Jurkat, Clone E6-1 (cell line): ENCODE measurements around the gene TMSB4X. TPM values are rescaled to one million over a fixed set of nuclear protein-coding genes. Genes with fewer than 3 reads are reported as not detected.
A peak's percentile ranks its signal among the peaks of the same experiment; 100 is the strongest.
"Not testable (repeated sequence)": the region's sequence is repeated elsewhere in the genome, so short reads cannot be mapped to it uniquely, and the experiment has no call there.

Experiments used
- DNase-seq: peaks from one replicate; pipeline ENCODE4 v3.0.0-alpha.2; 2011; ENCODE audit warnings: low read depth, low spot score
- H3K4me3 ChIP-seq: 2 replicates; pipeline ENCODE4 v1.5.1; 2011; ENCODE audit warnings: mild to moderate bottlenecking, low read length, control low read depth, moderate library complexity
- polyA plus RNA-seq: library from polyadenylated mRNA; unstranded; fragments of >200 nt; gene quantifications from one replicate; pipeline ENCODE4 v1.2.1, GENCODE V29; 2012; ENCODE audit warnings: missing spikeins; ENCODE audit not compliant: insufficient read length, insufficient read depth

Gene TMSB4X
- polyA plus RNA-seq, result 7,566 TPM

- H3K4me3 ChIP-seq, result peak within 1 kb of the TSS; percentile 79
- DNase-seq, result peak; percentile 80
Observed at GRCh38 chrX:12974796-12975669, at the start of gene TMSB4X. Gene TMSB4X, plus strand, starts transcription at chrX:12975110.

- no peak overlapping the region for H3K4me3 ChIP-seq
- DNase-seq, result no peak
Observed at GRCh38 chrX:12929701-12930100, 45.2 kb upstream of the TMSB4X start.

DNA sequence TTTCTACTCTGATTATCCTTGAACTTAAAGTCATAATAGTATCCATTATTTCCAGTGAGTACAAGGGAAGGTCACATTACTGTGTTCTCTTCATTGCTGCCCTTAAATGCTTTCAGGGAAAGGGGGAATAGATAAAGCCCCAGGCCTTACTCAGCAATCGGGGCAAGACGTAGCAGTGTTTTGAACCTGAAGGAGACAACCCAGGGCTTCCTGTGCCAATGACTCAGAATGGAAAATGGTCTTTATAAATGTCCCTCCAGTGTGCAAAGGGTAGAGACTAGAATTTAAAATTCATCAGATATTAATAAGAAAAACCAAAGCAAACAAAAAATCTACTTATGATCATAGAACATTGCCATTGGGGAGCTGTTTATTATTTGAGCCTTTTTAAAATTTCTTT is 44.8 kb upstream of the TMSB4X start:
- no peak overlapping the region for H3K4me3 ChIP-seq
- DNase-seq, result no peak

DNA sequence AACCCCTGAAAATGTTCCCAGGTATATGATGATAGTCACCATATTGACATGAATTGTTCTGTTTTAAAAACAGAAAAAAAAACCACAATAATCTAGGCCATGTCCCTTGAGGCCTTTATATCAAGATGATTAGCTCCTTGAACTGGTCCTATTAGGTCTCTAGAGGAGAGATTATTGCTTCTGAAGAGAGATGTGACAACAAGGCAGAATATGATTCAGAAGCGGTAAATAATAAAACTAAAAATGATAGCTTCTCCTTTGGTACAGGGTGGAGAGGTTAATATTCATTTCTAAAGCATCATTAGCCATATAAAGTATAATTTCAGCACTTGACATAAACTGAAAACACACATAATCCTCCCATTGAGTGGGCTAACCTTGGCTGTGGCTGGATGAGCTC is 42.7 kb upstream of the TMSB4X start:
- no peak overlapping the region for H3K4me3 ChIP-seq
- DNase-seq, result no peak

DNA sequence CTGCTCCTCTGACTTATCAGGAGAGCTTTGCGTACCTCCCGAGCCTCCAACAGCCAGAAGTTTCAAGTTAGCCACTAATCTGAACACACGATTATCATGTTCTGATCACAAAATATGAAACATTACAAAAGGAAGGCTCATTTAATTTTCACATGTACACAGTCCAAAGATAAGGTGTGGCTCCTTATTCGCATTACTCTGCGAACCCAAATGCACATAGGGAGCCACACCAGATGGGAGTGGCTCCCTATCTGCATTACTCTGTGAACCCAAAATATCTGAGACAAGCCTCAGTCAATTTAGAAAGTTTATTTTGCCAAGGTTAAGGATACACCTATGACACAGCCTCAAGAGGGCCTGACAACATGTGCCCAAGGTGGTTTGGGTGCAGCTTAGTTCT is 40.1 kb upstream of the TMSB4X start:
- no peak for DNase-seq
- H3K4me3 ChIP-seq, result no peak overlapping the region

GRCh38 chrX:12936947-12937346 is 38.0 kb upstream of the TMSB4X start:
- H3K4me3 ChIP-seq, result no peak overlapping the region
- no peak for DNase-seq

DNA sequence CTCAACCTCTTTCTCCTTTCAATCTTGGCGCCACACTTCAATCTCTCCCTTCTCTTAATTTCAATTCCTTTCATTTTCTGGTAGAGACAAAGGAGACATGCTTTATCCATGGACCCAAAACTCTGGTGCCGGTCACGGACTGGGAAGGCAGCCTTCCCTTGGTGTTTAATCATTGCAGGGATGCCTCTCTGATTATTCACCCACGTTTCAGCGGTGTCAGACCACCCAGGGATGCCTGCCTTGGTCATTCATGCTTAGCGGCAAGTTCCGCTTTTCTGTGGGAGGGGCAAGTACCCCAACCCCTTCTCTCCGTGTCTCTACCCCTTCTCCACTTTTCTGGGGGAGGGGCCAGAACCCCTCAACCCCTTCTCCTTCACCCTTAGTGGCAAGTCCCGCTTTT is 34.4 kb upstream of the TMSB4X start:
- H3K4me3 ChIP-seq, DNase-seq: not testable (repeated sequence)

- DNase-seq, H3K4me3 ChIP-seq: not testable (repeated sequence)
Observed at GRCh38 chrX:12943592-12943991, 31.3 kb upstream of the TMSB4X start.

DNA sequence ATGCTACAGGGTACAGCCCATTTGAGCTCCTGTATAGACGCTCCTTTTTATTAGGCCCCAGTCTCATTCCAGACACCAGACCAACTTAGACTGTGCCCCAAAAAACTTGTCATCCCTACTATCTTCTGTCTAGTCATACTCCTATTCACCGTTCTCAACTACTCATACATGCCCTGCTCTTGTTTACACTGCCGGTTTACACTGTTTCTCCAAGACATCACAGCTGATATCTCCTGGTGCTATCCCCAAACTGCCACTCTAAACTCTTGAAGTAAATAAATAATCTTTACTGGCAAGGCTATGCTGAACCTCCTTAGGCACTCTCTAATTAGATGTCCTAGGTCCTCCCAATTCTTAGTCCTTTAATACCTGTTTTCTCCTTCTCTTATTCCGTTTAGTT is 30.5 kb upstream of the TMSB4X start:
- H3K4me3 ChIP-seq, DNase-seq: not testable (repeated sequence)

GRCh38 chrX:12945494-12945893 is 29.4 kb upstream of the TMSB4X start:
- H3K4me3 ChIP-seq, result no peak overlapping the region
- DNase-seq, result no peak

- H3K4me3 ChIP-seq, result no peak overlapping the region
- DNase-seq, result no peak
Observed at GRCh38 chrX:12946406-12946805, 28.5 kb upstream of the TMSB4X start.

DNA sequence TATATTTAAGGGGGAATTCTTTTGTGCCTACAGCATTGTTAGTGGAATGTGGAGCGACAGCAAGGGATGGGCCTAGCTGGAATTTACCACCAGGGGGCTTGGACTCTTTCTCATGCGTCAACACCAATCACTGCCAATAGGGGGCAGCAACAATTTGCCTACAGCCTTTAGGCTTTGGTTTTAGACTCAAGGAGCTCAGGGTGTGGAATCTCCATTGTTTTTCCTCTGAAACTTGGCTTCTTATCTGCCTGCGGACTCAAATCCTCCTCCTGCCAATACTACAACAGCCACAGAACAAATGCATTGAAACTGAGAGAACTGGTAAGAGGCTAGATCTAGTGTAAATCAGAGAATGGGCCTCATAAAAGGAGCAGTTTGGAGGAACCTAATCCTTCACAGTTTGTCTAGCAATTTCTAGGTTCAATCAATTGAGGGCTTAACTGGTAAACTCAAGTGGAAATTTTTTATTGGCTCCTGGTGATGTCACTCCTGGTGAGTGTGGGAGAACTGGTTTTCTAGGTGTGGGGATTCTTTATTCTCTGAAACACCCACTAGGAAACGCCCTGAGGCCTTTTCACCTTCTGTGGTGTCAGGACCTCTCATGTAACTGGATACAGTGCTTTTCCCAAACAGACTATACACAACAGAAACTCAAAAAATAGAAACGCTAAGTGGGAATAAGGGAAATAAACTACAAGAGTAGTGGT is 27.9 kb upstream of the TMSB4X start:
- peak; percentile 72 for DNase-seq
- no peak overlapping the region for H3K4me3 ChIP-seq

GRCh38 chrX:12947545-12948235 is 27.2 kb upstream of the TMSB4X start:
- DNase-seq, result no peak
- H3K4me3 ChIP-seq, result no peak overlapping the region

- no peak overlapping the region for H3K4me3 ChIP-seq
- no peak for DNase-seq
Observed at GRCh38 chrX:12948495-12948894, 26.4 kb upstream of the TMSB4X start.

DNA sequence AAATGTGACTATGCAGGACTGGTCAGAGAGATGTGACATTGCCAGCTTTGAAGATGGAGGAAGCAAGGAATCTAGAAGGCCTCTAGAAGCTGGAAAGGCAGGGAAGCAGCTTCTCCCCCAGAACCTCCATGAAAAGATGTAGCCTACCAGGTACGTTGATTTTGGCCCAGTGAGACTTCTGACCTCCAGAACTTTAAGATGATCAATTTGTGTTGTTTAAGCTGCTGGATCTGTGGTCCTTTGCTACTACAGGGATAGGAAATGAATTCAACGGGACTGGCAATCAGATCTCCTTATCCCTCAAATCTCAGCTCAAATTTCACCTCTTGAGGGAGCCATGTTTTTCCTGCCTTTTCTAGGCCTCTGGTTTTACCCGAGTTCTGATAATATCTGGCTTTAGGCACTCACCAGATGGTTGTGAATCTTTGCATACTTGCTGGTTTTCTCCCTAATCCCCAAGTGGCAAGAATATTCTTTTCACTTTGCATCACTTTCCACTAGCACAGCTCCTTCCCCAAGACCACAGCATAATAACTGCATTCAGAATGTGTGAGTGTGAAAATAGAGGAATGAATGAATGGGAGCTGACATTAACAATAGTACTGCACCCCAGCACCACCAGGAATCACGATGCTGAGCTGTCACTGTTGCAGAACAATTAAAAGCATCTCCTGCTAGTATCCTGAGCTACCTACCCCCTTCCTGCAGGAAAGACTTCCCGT is 25.5 kb upstream of the TMSB4X start:
- no peak overlapping the region for H3K4me3 ChIP-seq

GRCh38 chrX:12949927-12950656 is 24.8 kb upstream of the TMSB4X start:
- peak; percentile 86 for DNase-seq
- H3K4me3 ChIP-seq, result peak overlapping the region; percentile 25

More for the DNA sequence above, 25.5 kb upstream of the TMSB4X start:
- no peak for DNase-seq

DNA sequence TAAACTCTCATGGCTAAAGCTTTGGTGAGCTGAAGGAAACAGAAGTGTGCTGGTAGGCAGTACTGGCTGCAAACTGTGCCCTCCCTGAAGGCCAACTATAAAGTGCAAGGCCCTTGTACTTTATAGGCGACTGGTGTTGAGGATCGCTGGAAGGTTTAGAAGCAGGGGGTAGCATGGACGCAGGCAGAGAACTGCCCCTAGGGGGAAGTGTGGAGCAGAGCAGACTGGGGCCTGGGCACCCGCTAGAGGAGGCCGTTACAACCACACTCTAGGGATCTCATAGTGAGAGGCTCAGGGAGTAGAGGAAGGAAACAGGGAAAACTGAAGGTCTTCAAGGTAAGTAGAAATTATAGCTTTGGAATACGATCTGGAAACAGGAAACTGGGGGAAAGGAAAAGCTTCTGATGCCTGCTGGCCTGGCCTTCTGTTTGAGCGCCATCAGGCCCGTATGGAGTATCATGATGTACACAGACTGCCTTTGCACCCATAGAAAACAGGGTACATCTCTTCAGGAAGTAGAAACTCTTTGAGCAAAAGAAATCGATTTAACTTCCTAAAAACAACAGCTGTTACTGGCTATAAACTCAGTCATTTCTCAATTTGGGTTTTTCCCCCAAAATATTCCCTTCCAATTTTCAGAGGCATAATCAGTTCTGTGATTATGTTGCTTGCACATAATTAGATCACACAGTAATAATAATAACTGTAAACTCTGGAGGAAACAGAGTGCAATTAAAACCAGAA is 23.9 kb upstream of the TMSB4X start:
- peak; percentile 78 for DNase-seq
- peak overlapping the region; percentile 41 for H3K4me3 ChIP-seq

DNA sequence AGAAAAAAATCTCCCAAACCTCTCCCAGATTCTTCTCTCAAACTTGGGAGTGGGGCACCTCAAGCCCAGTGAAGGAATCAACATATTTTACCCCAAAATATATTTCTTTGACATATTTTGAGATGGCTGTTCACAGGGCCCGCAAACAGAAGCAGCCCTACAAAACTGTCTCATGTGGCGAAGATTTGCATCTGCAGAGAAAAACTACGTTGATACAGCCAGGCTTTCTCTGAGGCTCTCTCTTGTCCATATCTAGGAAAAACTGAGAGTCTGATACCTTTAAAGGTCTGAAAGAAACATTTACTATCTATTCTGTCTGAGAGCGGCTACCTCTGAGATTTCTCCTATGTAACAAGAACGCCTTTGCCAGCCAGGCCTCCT is 23.3 kb upstream of the TMSB4X start:
- no peak for DNase-seq
- H3K4me3 ChIP-seq, result peak overlapping the region; percentile 41
